Activated CD4-positive, CD25-positive, alpha-beta regulatory T cell treated with anti-CD3 and anti-CD28 coated beads, Interleukin-2, amount 50 U/mL, for 24 hours (primary cell): ENCODE measurements around the gene SLAMF1.

ENCODE experiments used
- ATAC-seq, 2 donors: fragments of 150-1000 bp; cut with Tn5 transposase; one replicate each; pipeline ENCODE4 v1.10.0; 2021; ENCODE audit warnings: mild to moderate bottlenecking in 1 of 2, moderate library complexity in 1 of 2

The SLAMF1 gene

DNA sequence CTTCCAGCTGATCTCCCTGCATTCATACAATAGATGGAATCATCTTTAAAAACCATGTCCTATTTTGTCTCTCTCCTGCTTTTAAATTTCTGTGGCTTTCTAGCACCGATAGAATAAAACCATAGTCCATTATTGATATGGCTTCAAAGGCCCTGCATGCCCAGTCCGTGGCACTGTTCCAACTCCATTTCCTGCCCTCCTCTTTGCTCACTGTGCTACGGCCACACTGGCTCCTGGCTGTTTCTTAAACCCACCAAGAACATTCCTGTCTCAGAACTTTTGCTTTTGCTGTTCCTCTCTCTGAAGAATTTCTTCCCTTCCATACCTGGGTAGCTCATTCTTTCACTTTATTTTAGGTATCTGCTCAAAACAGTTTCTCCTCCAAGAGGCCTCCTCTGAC lies 7.2 kb downstream of the SLAMF1 start:
- no peak for ATAC-seq

DNA sequence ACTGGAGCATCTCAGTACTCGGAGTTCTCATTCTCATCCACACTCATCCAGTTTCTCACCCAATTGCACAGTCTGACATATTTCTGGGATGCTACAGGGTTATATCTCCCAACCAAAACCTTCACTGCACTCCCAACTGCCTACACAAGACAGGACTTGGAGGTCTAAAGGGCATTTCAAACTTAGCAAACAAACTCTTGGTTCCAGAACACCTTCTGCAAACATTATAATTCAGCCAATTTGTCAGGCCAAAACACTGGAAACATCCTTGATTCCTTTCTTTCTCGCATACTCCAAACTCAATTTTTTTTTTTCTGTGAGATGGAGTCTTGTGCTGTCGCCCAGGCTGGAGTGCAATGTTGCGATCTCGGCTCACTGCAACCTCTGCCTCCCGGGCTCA lies 7.9 kb downstream of the SLAMF1 start:
- ATAC-seq = no peak

DNA sequence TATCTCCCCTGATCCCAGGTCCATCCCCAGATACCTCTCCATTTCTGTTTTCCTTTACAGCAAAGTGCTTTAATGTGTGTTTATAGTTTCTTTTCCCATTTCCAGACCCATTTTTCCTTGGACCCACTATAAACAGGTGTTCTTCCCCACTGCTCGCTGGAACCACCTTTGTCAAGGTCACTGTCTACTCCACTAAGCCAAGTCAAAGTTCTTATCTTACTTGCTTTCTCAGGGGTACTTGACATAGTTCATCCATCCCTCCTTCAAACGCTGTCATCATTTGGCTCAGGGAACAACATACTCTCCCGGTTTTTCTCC lies 8.3 kb downstream of the SLAMF1 start:
- no peak for ATAC-seq

DNA sequence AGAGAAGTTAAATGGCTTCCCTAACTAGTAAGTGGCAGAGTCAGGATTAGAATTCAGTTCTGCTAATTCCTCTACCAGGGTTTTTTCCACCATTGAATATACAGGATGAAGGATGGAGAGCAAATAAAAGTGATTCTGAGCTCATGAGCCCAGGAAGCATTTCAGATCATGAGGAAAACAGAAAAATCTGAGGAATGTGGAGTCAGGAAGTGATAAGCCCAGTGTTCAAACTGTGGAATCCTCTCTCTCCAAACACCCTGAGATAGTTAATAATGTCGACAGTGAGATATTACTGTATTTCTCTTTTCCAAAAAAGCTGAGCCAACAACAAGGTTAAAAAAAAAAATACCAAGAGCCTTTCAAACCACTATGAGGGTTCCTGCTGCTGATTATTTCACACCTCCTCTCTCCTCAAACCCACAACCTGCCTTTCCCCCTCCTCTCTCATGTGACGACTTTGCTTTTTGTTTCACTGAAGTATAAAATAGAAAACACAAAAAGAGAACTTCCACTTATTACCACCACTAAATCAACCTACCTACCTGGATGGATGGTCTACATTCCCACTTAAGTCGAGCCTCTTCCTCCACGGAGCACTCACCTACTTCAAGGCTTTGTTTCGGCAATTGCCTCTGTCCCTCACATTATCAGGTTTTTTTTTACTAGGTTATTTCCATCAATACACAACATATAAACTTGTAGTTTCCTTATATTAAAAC lies 8.9 kb downstream of the SLAMF1 start:
- ATAC-seq = peak; percentile 55 to 57

DNA sequence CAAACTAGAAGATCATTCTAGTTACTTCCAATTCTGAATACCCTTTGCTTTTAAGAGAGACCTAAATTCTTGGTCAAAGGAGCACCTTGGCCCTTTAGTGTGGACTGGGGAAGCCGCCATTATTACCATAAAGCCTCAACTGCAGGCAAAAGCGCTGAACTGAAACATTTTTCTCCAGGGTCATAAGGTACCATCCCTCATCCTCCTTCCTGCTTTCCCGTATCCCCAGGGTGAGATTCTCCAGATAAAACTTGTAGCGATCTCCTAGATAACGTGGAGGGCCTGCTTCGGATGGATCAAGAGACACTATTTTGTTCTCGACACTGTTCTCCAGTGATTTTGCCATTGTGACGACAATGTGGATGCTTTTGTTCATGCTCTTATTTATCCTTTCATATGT lies 9.8 kb downstream of the SLAMF1 start:
- no peak for ATAC-seq

DNA sequence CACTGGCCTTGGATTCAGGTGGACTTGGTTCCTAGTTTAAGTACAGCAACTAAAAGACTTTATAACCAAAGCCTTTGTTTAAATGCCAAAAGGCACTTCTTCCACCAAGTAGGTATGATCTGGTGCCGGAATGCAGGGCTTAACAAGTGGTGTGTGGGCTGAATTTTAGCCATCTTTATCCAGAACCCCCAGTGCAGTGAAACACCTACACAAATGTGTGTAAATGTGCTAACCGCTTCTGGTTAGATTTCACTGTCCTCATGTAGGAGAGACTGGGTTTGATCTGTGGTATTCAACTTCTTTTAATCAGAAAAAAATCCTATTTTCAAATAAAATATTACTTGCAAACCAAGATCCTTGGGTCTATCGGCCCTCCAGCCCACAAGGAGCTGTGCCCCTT lies 10.3 kb downstream of the SLAMF1 start:
- no peak for ATAC-seq

DNA sequence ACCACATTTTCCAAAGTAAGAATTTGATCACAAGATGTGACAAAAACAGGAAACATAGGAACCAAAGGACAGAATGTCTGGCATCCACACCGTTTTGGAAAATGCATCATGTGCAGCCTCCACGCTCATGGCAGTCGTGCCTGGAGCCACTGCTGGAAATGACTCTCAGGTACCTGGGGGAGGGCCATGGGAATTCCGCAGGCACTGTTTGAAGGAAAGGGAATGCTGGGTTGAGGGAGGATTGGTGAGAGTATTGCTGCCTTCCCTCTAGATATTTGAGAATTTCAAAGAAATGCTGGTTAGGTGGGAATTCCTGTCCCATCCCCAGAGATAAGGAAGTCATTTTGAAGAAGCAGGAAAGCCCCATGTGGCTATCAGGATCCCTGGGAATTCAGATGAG lies 10.8 kb downstream of the SLAMF1 start:
- no peak for ATAC-seq

DNA sequence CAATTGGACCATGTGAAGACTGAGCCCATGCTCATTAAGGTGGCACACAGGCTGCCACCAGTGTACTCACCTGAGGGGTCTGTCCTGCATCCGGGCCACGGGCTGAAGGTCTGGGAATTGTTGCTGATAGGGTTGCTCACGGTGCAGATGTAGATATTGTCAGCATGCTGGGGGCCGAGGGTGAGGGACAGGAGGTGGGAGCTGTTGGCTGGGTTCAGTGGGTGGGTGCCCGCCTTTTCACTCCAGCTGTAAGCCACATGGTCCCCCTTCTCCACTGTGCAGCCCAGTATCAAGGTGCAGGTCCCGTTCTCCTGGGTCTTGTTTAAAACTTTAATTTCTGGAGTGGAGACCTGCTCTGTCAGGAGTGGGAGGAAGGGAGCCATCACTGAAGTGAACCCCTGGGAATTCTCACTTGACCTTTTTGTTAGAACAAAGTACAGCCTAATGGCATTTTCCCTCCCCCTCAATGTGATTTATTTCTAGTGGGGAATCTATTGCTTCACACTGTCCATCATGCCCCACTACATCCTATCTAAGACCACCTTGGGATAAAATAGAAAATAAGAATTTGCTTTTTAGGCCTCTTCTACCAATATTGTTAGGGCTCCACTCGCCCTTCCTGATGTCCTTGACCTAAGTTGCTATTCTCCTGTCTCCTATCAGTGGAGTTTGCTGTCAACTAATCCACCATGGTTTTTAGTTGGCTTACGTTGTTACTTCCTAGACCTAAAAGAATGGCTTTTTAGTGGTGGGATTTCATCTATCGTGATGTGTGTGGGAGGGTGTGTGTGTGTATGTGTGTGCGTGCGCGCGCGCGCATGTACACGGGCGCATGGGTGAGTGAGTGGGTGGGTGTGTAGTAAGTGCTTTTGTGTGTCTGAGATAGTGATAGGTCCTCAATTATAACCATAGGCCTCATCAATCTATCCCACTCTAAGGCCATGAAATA lies 12.0 kb downstream of the SLAMF1 start:
- no peak for ATAC-seq

DNA sequence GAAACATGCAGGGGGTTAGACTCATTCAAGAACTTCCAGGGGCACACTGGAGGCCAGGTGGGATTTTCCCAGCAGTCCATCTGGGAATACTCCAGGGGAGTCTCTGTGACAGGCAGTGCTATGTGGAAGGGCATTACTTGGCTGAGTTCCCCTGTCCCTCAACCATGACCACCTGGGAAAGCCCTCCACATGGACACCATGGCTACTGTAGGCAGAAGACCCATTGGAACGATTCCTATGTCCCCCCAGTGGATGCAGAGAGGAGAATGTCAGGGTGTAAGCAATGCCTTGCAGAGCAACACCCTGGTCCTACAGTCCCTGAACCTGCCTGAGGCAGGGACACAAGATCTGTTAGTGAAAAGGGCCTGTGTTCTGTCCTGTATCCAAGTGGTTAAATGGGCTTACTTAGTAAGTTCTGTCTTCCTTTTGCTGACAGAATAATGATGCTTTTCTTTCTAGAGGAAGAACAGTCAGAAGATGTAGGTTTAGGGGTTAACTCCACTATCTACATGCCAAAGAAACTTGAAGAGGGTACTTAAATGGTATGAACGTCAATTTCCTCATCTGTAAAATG lies 13.4 kb downstream of the SLAMF1 start:
- ATAC-seq = no peak

DNA sequence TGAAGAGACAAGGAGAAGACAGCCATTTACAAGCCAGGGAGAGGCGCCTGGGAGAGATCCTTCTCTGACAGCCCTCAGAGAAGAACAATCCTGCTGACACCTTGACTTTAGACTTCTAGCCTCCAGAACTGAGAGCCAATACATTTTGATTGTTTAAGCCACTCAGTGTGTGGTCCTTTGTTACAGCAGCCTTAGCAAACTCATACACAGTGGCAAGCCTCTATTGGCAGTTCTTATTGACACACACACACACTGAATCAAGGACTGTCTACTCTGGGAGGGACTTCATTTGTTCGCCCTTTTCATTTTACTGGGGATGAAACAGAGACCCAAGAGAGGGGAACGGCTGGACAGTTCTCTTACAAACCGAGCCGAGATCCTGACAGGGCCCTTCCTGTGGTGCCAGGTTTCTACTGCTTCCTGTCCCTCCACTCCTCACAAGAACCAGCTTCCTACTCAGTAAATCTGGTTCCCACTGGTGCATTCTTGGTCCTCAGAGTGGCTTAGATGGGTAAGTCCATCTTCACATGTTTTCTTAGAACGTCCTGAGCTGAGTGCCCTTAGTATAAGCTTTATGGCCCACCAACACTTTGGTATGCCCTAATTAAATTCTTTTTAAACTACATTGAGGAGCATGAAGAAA lies 14.7 kb downstream of the SLAMF1 start:
- ATAC-seq = no peak

DNA sequence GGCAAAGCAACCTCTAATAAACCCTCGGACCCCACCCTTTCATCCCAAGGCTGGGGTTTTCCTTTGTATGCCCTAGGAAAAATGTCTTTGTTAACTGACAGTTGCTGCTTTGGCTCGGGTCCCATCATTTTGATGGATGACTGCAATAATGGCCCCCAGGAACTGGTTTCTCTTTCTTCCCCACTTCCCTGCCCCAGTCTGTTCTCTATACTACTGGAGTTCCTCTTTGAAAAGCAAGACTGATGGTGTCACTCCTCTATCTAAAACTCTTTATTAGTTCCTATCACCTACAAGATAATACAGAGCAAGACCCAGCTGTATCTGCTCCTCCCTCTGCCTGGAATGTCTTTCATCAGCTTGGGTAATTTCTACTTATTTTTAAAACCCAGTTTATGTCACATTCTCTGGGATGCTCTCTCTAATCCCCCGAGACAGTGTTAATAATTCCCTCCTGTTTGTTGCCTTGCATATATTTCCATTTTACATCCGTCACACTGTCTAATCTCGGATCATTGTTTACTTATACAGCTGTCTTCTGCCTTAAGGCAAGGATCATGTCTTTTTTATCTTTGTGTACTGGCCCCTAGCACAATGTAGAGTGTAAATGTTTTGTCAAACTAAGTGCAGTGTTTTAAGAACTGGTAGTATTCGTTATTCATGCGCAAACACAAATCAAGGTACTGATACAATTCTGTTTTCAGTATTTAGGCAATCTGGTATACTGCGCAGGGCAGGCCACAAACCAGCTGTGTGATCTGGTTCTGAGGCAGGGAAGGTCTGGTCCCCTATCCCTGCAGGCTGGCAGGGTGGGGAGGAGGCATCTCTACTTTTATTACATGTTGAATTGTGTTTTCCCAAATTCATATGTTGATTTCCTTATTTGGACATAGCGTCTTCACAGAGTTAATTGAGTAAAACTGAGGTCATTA lies 16.1 kb downstream of the SLAMF1 start:
- no peak for ATAC-seq

DNA sequence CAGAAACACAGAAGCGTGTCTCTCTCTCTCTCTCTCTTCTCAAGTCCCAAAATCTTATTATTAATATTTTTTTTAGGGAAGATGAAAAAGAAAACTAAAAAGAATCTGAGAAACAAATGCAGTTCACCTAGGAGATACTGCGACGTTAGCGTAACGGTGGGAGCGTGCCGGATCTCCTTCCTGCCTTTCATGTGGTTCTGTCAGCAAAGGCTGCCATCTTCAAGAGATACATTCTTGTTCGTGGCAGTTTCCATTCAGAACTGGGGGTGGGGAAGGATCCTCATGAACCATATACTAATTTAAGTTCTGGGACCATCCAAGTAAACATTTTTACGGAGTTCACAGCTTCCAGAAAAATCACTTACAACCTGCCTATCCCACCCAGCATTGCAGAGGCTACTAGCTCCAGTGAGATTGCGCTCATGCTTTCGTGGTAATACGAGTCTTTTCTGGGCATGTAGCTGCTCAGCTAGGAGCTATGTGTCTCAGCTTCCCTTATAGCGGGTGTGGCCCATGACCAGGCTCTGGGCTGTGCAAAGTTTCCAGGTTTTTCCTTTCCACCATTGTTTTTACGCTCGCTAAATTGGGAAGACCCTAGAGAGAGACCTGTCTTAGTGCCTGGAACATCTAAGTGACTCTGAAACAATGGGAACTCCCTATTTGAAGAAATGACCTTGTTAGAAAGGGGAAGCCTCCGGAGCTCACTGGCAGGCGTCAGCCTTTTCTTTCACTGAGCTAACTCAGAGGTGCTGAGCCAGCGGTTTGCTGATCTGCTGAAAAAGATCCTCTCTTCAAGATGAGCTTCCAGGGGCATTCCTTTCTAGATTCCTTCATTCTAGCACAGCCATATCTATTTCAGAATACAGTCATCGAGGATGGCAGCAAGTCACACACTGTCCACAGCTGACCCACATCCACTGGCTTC lies 17.3 kb downstream of the SLAMF1 start:
- peak in 1 of 2 donors; percentile 11 for ATAC-seq

DNA sequence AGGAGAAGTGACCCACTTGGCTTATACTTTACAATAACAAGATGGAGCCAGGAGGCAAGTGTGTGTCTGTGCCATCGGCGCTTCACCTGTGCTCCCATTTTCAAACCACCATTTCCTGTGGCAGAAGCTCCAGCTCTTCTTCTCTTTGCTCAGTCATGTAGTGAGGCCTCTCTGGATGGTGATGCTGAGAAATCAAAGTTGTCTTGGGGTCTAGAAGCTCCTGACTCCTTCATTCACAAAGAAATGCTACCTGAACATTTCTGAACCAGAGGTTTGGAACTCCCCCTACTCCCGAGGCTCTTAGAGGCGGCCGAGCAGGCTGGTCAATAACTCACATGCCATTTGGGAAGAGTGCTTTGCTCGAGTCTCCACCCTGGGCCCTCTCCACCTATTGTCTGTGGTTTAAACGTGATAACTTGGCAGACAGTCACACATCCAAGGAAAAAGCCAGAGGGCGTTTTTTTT lies 18.0 kb downstream of the SLAMF1 start:
- no peak for ATAC-seq

DNA sequence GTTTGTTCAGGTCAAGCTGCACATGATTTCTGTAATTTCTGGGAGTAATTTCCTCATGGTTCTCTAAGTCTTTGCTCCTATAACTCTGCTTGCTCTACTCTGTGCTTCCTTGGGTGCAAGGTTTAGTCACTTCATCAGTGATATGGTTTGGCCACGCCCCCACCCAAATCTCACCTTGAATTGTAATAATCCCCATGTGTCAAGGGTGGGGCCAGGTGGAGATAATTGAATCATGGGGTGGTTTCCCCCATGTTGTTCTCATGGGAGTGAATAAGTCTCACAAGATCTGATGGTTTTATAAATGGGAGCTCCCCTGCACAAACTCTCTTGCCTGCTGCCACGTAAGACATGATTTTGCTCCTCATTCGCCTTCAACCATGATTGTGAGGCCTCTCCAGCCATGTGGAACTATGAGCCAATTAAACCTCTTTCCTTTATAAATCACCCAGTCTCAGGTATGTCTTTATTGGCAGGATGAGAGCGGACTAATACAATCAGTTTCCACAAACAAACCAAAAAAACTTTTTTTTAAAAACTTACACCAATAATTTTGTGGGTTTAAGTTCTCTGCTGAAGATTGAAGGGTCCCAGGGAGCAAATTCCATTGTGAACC lies 19.1 kb downstream of the SLAMF1 start:
- peak; percentile 9 to 11 for ATAC-seq

DNA sequence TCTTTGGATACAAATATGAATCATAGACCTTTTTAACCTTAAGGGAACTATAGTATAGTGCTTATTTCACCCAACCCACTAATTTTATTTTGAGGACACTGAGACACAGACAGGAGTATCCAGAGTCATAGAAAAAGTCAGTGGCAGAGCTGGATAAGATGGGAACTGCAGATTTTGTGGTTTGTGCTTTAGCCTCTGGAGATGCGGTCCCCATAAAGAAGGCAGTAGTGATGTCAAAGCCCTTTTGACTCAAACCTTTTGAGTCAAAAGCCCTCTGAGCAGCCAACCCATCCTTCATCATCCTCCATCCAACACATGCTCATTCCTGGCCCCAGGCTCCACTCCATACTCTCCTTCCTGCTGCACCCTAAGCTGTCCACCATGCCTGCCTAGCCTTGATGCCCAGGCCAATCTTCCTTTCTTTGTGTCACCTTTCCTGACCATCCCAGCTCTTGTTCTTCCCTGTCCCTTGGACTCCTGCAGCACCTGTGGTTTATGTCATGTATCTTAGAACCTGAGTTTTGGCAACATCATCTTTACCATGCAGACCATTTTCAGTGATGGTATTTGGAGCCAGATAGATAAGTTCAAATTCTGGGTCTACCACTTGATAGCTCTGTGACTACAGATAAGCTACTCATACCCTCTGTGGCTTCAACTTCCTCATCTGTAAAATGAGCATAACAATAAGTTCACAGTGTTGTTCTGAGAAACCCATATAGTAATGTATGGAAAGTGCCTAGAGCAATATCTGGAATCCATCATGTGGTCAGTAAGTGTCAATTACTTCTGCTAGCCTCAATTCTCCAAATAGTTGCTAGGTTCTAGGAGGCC lies 20.1 kb downstream of the SLAMF1 start:
- ATAC-seq = peak; percentile 42 to 43

DNA sequence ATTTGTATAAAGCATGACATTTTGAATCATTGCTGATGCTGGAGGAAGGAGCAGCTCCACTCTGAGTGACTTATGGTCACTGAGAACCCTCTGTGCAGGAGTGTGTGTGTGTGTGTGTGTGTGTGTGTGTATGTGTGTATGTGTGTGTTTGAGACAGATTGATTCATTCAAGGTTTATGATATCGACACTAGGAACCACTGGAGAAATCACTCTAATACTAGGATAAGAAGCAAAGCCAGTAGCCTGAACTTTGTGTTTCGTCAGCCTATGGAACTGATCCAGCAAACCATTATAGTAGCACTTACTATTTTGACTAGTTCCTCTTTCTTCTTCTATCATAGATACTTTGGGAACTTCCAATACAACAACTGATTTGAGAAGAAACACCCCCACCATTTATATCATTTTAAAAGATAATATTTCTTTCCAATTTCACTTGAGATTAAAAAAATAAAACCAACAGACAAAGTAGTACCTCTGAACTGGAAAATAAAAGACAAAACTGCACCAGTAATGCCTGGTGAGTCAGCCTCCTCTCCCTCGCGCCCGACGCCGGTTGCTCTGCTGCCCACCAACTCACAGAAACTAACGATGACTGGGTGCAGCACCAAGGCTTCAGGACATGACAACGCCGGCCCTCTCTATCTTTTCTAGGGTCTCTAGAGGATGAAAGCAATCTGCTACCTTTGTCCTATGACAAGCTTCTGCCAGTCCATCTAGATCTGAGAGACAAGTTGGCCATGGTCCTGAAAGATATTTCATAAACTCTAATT lies 20.9 kb downstream of the SLAMF1 start:
- ATAC-seq = peak; percentile 44 to 50

DNA sequence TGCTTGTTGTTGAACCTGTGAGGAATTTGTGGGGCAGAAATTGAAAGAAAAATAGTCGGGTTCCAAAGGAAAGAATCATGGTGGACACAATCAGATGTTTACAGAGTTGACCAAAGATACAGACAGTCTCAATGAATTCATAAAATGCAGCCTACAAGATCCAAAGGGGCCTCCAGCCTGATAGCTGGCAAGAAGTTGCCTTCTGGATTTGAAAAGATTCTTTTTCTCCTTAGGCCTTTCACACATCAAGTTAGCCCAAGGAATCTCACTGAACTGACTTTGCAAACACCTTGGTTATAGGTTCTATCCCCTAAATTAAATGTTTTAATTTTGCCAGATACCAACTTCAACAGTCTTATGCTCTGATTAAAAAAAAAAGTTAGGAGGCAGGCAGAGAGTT lies 21.5 kb downstream of the SLAMF1 start:
- no peak for ATAC-seq

DNA sequence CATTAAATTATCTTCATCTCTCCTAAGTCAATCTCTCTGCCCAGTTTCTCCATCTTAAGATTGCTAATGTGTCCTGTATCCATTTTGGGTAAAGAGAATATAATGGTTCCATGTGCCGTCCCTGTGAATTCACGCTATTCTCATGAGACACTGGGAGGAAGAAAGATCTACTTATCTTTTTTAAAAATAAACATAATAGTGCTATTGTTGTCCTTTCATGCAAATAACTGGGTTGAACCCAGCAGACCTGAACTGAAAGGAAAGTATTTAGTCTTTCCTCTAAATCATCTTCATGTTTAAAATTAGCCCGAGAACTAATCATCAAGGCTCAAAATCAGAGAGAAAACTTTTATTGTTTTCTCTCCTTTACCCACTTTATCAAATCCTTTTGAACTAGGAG lies 22.4 kb downstream of the SLAMF1 start:
- no peak for ATAC-seq

DNA sequence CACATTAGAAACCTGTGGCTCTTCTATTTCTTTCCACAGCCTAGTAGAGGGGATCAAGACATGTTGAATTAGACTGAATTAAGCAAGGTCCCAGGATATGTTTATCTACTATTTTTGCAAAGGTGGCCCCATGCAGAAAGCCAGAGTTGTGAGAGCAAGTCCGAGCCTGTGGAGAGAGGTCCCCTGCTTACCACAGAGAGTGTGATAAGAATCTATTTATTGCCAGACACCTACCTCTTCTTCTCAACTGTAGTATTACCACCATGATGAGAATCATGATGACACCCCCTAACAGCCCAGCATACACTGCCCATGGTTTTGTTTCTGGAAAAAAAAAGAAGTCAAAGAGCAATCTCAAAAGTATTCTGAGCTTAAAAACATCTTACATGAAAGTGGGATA lies 23.0 kb downstream of the SLAMF1 start:
- peak; percentile 9 to 14 for ATAC-seq
